ENCODE measurements around the gene ENPP5. TPM values are rescaled to one million over a fixed set of nuclear protein-coding genes. Genes with fewer than 3 reads are reported as not detected.

The ENPP5 gene
- total RNA-seq, 1 donor from 2014 or later, result 0.12 TPM

DNA sequence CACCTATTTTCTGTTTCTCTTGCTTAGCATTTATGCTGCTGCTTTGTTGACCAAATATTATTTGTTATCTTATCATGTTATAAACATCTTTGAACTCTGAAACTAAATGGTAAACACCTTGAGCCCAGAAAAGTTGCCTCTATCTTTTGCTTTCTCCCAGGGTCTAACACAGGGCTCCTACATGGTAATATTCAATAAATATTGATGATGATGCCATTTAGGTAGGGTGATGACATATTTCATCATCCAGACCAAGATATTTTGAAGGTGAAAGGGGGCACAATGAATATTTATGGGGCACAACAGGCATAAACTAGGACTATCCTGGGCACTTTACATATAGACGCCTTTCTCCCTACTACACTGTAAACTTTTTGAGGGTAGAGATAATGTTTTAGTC, 52.6 kb downstream of the ENPP5 start:
- H3K27ac Mint-ChIP-seq (ENCODE audit: unreplicated experiment), result no peak overlapping the region
- no peak for DNase-seq (ENCODE audit: low spot score)
- H3K9me3 Mint-ChIP-seq (ENCODE audit: low read depth), result peaks cover 10% of the 10 kb centered on the region

DNA sequence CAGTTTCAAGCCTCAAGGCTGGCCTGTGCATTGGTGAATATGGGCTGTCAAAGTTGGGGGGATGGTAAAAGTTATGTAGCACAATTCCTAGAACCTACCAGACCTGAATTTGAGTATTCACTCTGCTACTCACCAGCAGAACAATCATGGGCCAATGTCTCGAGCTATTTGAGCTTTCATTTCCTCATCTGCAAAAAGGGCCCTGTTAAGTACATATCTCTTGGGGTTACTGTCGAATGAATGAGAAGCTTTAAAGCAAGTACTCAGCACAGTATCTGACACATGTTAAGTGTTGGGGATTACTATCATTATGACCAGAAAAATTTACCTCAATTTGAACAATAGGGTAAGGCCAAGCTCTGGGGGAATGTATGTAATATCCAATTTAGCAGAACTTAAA, 54.5 kb downstream of the ENPP5 start:
- H3K27me3 Mint-ChIP-seq (ENCODE audit: low read depth), result peaks cover 13% of the 10 kb centered on the region
- H3K4me1 Mint-ChIP-seq (ENCODE audit: low read depth), result no peaks in the 10 kb centered on the region

More for the DNA sequence above, 52.6 kb downstream of the ENPP5 start:
- TF ChIP-seq CTCF (IDR thresholded peaks at IDR 0.05), result no peak
- Mint-ChIP-seq H3K4me1 (ENCODE audit: low read depth) (no peaks in the 10 kb centered on the region), H3K27me3 (ENCODE audit: low read depth) (peaks cover 20% of the 10 kb centered on the region), H3K4me3 (ENCODE audit: unreplicated experiment) (no peak overlapping the region), H3K36me3 (ENCODE audit: low read depth) (no peaks in the 10 kb centered on the region)

DNA sequence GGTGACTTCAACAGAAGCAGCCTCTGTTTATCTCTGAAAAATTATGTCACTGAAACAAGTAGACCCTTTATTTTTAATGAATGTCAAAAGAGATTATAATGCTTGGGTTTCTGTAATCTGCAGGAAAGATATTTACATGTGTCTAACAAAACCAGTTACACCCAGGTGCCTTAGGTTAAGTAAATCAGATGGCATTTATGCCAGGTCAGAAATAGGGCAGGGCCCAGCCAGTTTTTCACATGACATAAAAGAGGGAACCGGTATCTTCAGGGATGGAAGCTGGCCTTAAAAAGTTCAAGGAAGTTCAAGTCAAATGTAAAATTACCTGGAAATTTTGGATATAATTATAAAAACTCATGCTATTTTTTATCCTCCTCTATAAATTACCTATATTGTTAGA, 55.1 kb downstream of the ENPP5 start:
- H3K4me1 Mint-ChIP-seq (ENCODE audit: low read depth), result no peaks in the 10 kb centered on the region
- H3K4me3 Mint-ChIP-seq (ENCODE audit: unreplicated experiment), result no peak overlapping the region
- no peak overlapping the region for H3K27ac Mint-ChIP-seq (ENCODE audit: unreplicated experiment)
- TF ChIP-seq CTCF (IDR thresholded peaks at IDR 0.05), result no peak
- H3K27me3 Mint-ChIP-seq (ENCODE audit: low read depth), result peaks cover 8% of the 10 kb centered on the region
- no peaks in the 10 kb centered on the region for H3K36me3 Mint-ChIP-seq (ENCODE audit: low read depth)
- peaks cover 3% of the 10 kb centered on the region for H3K9me3 Mint-ChIP-seq (ENCODE audit: low read depth)
- no peak for DNase-seq (ENCODE audit: low spot score)

More for the DNA sequence above, 54.5 kb downstream of the ENPP5 start:
- Mint-ChIP-seq H3K4me3 (ENCODE audit: unreplicated experiment) (no peak overlapping the region), H3K36me3 (ENCODE audit: low read depth) (no peaks in the 10 kb centered on the region), H3K27ac (ENCODE audit: unreplicated experiment) (no peak overlapping the region), H3K9me3 (ENCODE audit: low read depth) (peaks cover 7% of the 10 kb centered on the region)
- no peak for DNase-seq (ENCODE audit: low spot score)
- TF ChIP-seq CTCF (IDR thresholded peaks at IDR 0.05), result no peak

- H3K4me3 Mint-ChIP-seq (ENCODE audit: unreplicated experiment), result no peak overlapping the region
- no peak overlapping the region for H3K27ac Mint-ChIP-seq (ENCODE audit: unreplicated experiment)
- no peak for DNase-seq (ENCODE audit: low spot score)
- peaks cover 9% of the 10 kb centered on the region for H3K27me3 Mint-ChIP-seq (ENCODE audit: low read depth)
- no peak for TF ChIP-seq CTCF (IDR thresholded peaks at IDR 0.05)
- no peaks in the 10 kb centered on the region for H3K36me3 Mint-ChIP-seq (ENCODE audit: low read depth)
- H3K4me1 Mint-ChIP-seq (ENCODE audit: low read depth), result no peaks in the 10 kb centered on the region
- H3K9me3 Mint-ChIP-seq (ENCODE audit: low read depth), result no peaks in the 10 kb centered on the region
These were observed 57.4 kb downstream of the ENPP5 start for GRCh38 chr6:46113370-46113769.

Other genes with a start within 250 kb of the ENPP5 start
- gene CLIC5, start 155.1 kb downstream of the ENPP5 start, total RNA-seq, result not detected in 3 replicates
- 3.5 to 4.9 TPM (median 4.4 TPM) in 3 replicates for gene ENPP4, start 41.0 kb downstream of the ENPP5 start, total RNA-seq

Data from chondrocyte (in vitro differentiated cells).